Dermis microvascular lymphatic vessel endothelial cell (primary cell): Measurements from ENCODE around the gene HTATIP2. TPM values are rescaled to one million over a fixed set of nuclear protein-coding genes. Genes with fewer than 3 reads are reported as not detected.

Source experiments
- total RNA-seq: library from RNA; depleted of rRNA; stranded (reverse); fragments of >200 nt; gene quantifications from 2 replicates; pipeline ENCODE4 v1.2.1, GENCODE V29; 2014

Gene HTATIP2
- total RNA-seq, 1 donor from 2014 or later = 46.2 TPM

Other genes with a start within 250 kb of the HTATIP2 start
- not detected in 2 replicates for gene DBX1, start 203.2 kb upstream of the HTATIP2 start, total RNA-seq
- 13.1 and 13.5 TPM in 2 replicates for gene PRMT3, start 24.0 kb downstream of the HTATIP2 start, total RNA-seq
- not detected in 2 replicates for gene SLC6A5, start 235.9 kb downstream of the HTATIP2 start, total RNA-seq